Natural killer cell (primary cell): ENCODE measurements around the gene POLR2B. TPM values are rescaled to one million over a fixed set of nuclear protein-coding genes. Genes with fewer than 3 reads are reported as not detected.

ENCODE experiments used
- ATAC-seq, 3 donors: fragments of 150-1000 bp in 2 of 3; fragments of 200-7000 bp in 1 of 3; cut with Tn5 transposase; 1 replicate in 1 of 3; 2 replicates in 2 of 3; pipeline ENCODE4 v1.10.0; 2021; ENCODE audit warnings: mild to moderate bottlenecking in 2 of 3, moderate library complexity in 2 of 3
- DNase-seq, 2 donors: peaks; one replicate each; pipeline versions ENCODE4 v3.0.0 to v3.0.0-alpha.2; 2013 to 2021; ENCODE audit warnings: mixed read lengths in 1 of 2
- H3K27ac ChIP-seq: one replicate; pipeline ENCODE4 v1.5.1; 2013; ENCODE audit warnings: mild to moderate bottlenecking, low read length
- H3K27me3 ChIP-seq: one replicate; pipeline ENCODE4 v1.6.1; 2013; ENCODE audit warnings: low read length; ENCODE audit not compliant: control insufficient read depth, insufficient read depth
- H3K36me3 ChIP-seq: one replicate; pipeline ENCODE4 v1.6.1; 2013; ENCODE audit warnings: low read length; ENCODE audit not compliant: control insufficient read depth, insufficient read depth
- H3K4me1 ChIP-seq: one replicate; pipeline ENCODE4 v1.6.1; 2013; ENCODE audit warnings: low read length; ENCODE audit not compliant: control insufficient read depth, insufficient read depth
- H3K4me3 ChIP-seq: one replicate; pipeline ENCODE4 v1.5.1; 2013; ENCODE audit warnings: low read length
- H3K9me3 ChIP-seq: one replicate; pipeline ENCODE4 v1.6.1; 2013; ENCODE audit warnings: low read length; ENCODE audit not compliant: control insufficient read depth, insufficient read depth
- H3K27ac Mint-ChIP-seq, 2 donors: one replicate each; pipeline ENCODE4 v1.8.0; 2022; ENCODE audit warnings: mild to moderate bottlenecking in 2 of 2, mixed read lengths in 2 of 2, moderate library complexity in 1 of 2
- H3K27me3 Mint-ChIP-seq, 2 donors: one replicate each; pipeline ENCODE4 v1.8.0; 2022; ENCODE audit warnings: low read depth in 2 of 2, mixed read lengths in 2 of 2
- H3K36me3 Mint-ChIP-seq: one replicate; pipeline ENCODE4 v1.8.0; 2022; ENCODE audit warnings: mixed read lengths
- H3K4me1 Mint-ChIP-seq, 2 donors: one replicate each; pipeline ENCODE4 v1.8.0; 2022; ENCODE audit warnings: mixed read lengths in 2 of 2
- H3K4me3 Mint-ChIP-seq: one replicate; pipeline ENCODE4 v1.8.0; 2022; ENCODE audit warnings: mild to moderate bottlenecking, moderate library complexity, mixed read lengths
- H3K9me3 Mint-ChIP-seq, 2 donors: one replicate each; pipeline ENCODE4 v1.8.0; 2022; ENCODE audit warnings: mixed read lengths in 2 of 2
- CTCF ChIP-seq: fragments of 200-600 bp; IDR thresholded peaks from one replicate; pipeline ENCODE4 v1.8.0; 2022; ENCODE audit warnings: antibody characterized with exemption
- WGBS: methylation state at CpG from one replicate; pipeline ENCODE4 v1.1.7; 2013; ENCODE audit warnings: missing lambda C conversion rate; ENCODE audit not compliant: insufficient coverage; 5-methylcytosine and 5-hydroxymethylcytosine counted together
- intact Hi-C: fragments of 100-400 bp; cut with micrococcal nuclease; formaldehyde crosslinking; loops from one replicate; pipeline ENCODE4 v1.14.2; 2022
- total RNA-seq, 4 donors: library from RNA; stranded (reverse); fragments of 120-200 nt in 1 of 4; gene quantifications; one replicate each; pipeline versions ENCODE4 v1.2.3 to v1.2.4, GENCODE V29; 2013 to 2022

POLR2B gene
- total RNA-seq, 3 donors from 2014 or later (not counting 1 experiment from before 2014, with no cell fraction given), result 108 to 113 (median 110) TPM

- H3K4me1 Mint-ChIP-seq, result peaks cover 59 to 66% of the 10 kb centered on the region in 2 donors
- H3K4me3 ChIP-seq, result no peak overlapping the region
- no peak overlapping the region for H3K27ac ChIP-seq
- H3K9me3 ChIP-seq, result no peaks in the 10 kb centered on the region
- no peaks in the 10 kb centered on the region for H3K27me3 Mint-ChIP-seq
- peak in 1 of 2 donors; percentile 21 for DNase-seq
- H3K36me3 Mint-ChIP-seq, result no peaks in the 10 kb centered on the region
- no peak for TF ChIP-seq CTCF
- H3K27ac Mint-ChIP-seq, result peak overlapping the region; percentile 98 to 100
- H3K4me3 Mint-ChIP-seq, result peak overlapping the region; percentile 47
- WGBS, result 44% methylated on average over 2 of the region's 4 CpGs
- H3K9me3 Mint-ChIP-seq, result no peaks in the 10 kb centered on the region
- H3K4me1 ChIP-seq, result peaks cover 23% of the 10 kb centered on the region
- H3K36me3 ChIP-seq, result peaks cover 20% of the 10 kb centered on the region
- no peak for ATAC-seq
- no peaks in the 10 kb centered on the region for H3K27me3 ChIP-seq
- intact Hi-C loops, result no loop called here
Observed at GRCh38 chr4:56981795-56982201, 3.1 kb downstream of the POLR2B start.

GRCh38 chr4:56986192-56986591 lies 7.5 kb downstream of the POLR2B start:
- no peak overlapping the region for H3K4me3 ChIP-seq
- no peak overlapping the region for H3K27ac ChIP-seq
- H3K4me1 Mint-ChIP-seq, result peaks cover 54 to 59% of the 10 kb centered on the region in 2 donors
- no peaks in the 10 kb centered on the region for H3K27me3 ChIP-seq
- WGBS, result 100% methylated on average over 1 of the region's 1 CpG
- H3K9me3 Mint-ChIP-seq, result no peaks in the 10 kb centered on the region
- intact Hi-C loops, result no loop called here
- no peaks in the 10 kb centered on the region for H3K9me3 ChIP-seq
- H3K27me3 Mint-ChIP-seq, result no peaks in the 10 kb centered on the region
- DNase-seq (no peak), ATAC-seq (no peak)
- H3K36me3 Mint-ChIP-seq, result no peaks in the 10 kb centered on the region
- no peak overlapping the region for H3K4me3 Mint-ChIP-seq
- H3K27ac Mint-ChIP-seq, result no peak overlapping the region
- peaks cover 56% of the 10 kb centered on the region for H3K36me3 ChIP-seq
- TF ChIP-seq CTCF, result no peak
- peaks cover 4% of the 10 kb centered on the region for H3K4me1 ChIP-seq

GRCh38 chr4:56986952-56987351 lies 8.3 kb downstream of the POLR2B start:
- DNase-seq, result no peak
- no peak overlapping the region for H3K4me3 ChIP-seq
- Mint-ChIP-seq H3K36me3 (peaks cover 5% of the 10 kb centered on the region), H3K4me3 (no peak overlapping the region), H3K4me1 (peaks cover 54 to 59% of the 10 kb centered on the region in 2 donors), H3K27me3 (no peaks in the 10 kb centered on the region), H3K9me3 (no peaks in the 10 kb centered on the region), H3K27ac (no peak overlapping the region)
- intact Hi-C loops, result no loop called here
- 100% methylated on average over 2 of the region's 3 CpGs for WGBS
- no peak for TF ChIP-seq CTCF
- no peaks in the 10 kb centered on the region for H3K27me3 ChIP-seq
- H3K9me3 ChIP-seq, result no peaks in the 10 kb centered on the region
- peaks cover 61% of the 10 kb centered on the region for H3K36me3 ChIP-seq
- ATAC-seq, result no peak
- H3K27ac ChIP-seq, result no peak overlapping the region
- H3K4me1 ChIP-seq, result peaks cover 4% of the 10 kb centered on the region
